ENCODE measurements around the gene RASGEF1B. TPM values are rescaled to one million over a fixed set of nuclear protein-coding genes. Genes with fewer than 3 reads are reported as not detected.

The RASGEF1B gene
- total and polyA plus RNA-seq, 2 experiments from 2014 or later: 2.8 to 5.2 TPM

GRCh38 chr4:81457921-81458520 lies 13.7 kb downstream of the RASGEF1B start:
- Histone ChIP-seq H2AFZ (no peak overlapping the region), H3K27me3 (ENCODE audit: insufficient read depth) (no peaks in the 10 kb centered on the region), H3K27ac (ENCODE audit: low read depth) (no peak overlapping the region), H3K79me2 (replicated peaks; ENCODE audit: insufficient read depth) (no peaks in the 10 kb centered on the region), H3K36me3 (ENCODE audit: insufficient read depth) (no peaks in the 10 kb centered on the region), H4K20me1 (replicated peaks; ENCODE audit: insufficient read depth) (no peaks in the 10 kb centered on the region), H3K4me3 (no peak overlapping the region), H3F3A (replicated peaks; ENCODE audit: low read depth) (no peaks in the 10 kb centered on the region), H3K9me2 (ENCODE audit: insufficient read depth) (no peaks in the 10 kb centered on the region), H3K4me2 (no peak overlapping the region), H3K4me1 (ENCODE audit: insufficient read depth) (peaks cover 14% of the 10 kb centered on the region; the same call in 1 of the 2 replicates)
- Mint-ChIP-seq H3K27me3 (ENCODE audit: insufficient read depth, low read depth, poor library complexity) (no peaks in the 10 kb centered on the region), H3K4me1 (peaks cover 22% of the 10 kb centered on the region), H3K4me3 (no peak overlapping the region), H3K36me3 (ENCODE audit: low read depth) (no peaks in the 10 kb centered on the region), H3K27ac (no peak overlapping the region), H3K9me3 (no peaks in the 10 kb centered on the region)
- DNase-seq (ENCODE audit: low spot score) (no peak), ATAC-seq (no peak)
- TF ChIP-seq EZH2 (IDR thresholded peaks at IDR 0.05; ENCODE audit: low read depth, unreplicated experiment): no peak
- no peak for TF ChIP-seq STAT1 (IDR thresholded peaks at IDR 0.05; ENCODE audit: unreplicated experiment)
- no peak for TF ChIP-seq NANOG (IDR thresholded peaks at IDR 0.05; ENCODE audit: borderline replicate concordance)
- TF ChIP-seq JUNB (IDR thresholded peaks at IDR 0.05; ENCODE audit: unreplicated experiment): no peak
- TF ChIP-seq CREB1 (CRISPR knock-in tag; IDR thresholded peaks at IDR 0.05; ENCODE audit: low read depth): no peak
- TF ChIP-seq EZH2phosphoT487 (IDR thresholded peaks at IDR 0.05; ENCODE audit: unreplicated experiment): no peak

- no peaks in the 10 kb centered on the region for H3K79me2 ChIP-seq (replicated peaks; ENCODE audit: insufficient read depth)
- Mint-ChIP-seq H3K27me3 (ENCODE audit: insufficient read depth, low read depth, poor library complexity) (no peaks in the 10 kb centered on the region), H3K4me1 (peaks cover 29% of the 10 kb centered on the region), H3K9me3 (no peaks in the 10 kb centered on the region), H3K4me3 (no peak overlapping the region), H3K27ac (no peak overlapping the region), H3K36me3 (ENCODE audit: low read depth) (no peaks in the 10 kb centered on the region)
- no peak overlapping the region for H3K4me2 ChIP-seq
- ATAC-seq (no peak), DNase-seq (ENCODE audit: low spot score) (no peak)
- no peak overlapping the region for H2AFZ ChIP-seq
- no peaks in the 10 kb centered on the region for H3F3A ChIP-seq (replicated peaks; ENCODE audit: low read depth)
- no peaks in the 10 kb centered on the region for H3K27me3 ChIP-seq (ENCODE audit: insufficient read depth)
- no peak overlapping the region for H3K4me3 ChIP-seq
- no peaks in the 10 kb centered on the region for H3K36me3 ChIP-seq (ENCODE audit: insufficient read depth)
- peaks cover 20% of the 10 kb centered on the region for H3K4me1 ChIP-seq (ENCODE audit: insufficient read depth)
- no peaks in the 10 kb centered on the region for H3K9me2 ChIP-seq (ENCODE audit: insufficient read depth)
- no peak overlapping the region for H3K27ac ChIP-seq (ENCODE audit: low read depth)
- no peaks in the 10 kb centered on the region for H4K20me1 ChIP-seq (replicated peaks; ENCODE audit: insufficient read depth)
- no peak for TF ChIP-seq CREB1 (CRISPR knock-in tag; IDR thresholded peaks at IDR 0.05; ENCODE audit: low read depth)
- TF ChIP-seq NANOG (IDR thresholded peaks at IDR 0.05; ENCODE audit: borderline replicate concordance): no peak
- no peak for TF ChIP-seq CTCF (conservative IDR thresholded peaks at IDR 0.05; ENCODE audit: low read depth in 2 of 2)
- no peak for TF ChIP-seq REST (IDR thresholded peaks at IDR 0.05; ENCODE audit: unreplicated experiment)
- no peak for TF ChIP-seq JUNB (IDR thresholded peaks at IDR 0.05; ENCODE audit: unreplicated experiment)
- TF ChIP-seq ZNF331 (CRISPR knock-in tag; IDR thresholded peaks at IDR 0.05; ENCODE audit: low read depth): no peak
- TF ChIP-seq STAT1 (IDR thresholded peaks at IDR 0.05; ENCODE audit: unreplicated experiment): no peak
- TF ChIP-seq EZH2 (IDR thresholded peaks at IDR 0.05; ENCODE audit: low read depth, unreplicated experiment): no peak
- TF ChIP-seq POLR2AphosphoS5 (IDR thresholded peaks at IDR 0.05; ENCODE audit: low read depth): no peak
- no peak for TF ChIP-seq ZNF114 (CRISPR knock-in tag; IDR thresholded peaks at IDR 0.05)
Observed at GRCh38 chr4:81457345-81457744, 14.4 kb downstream of the RASGEF1B start.

Data from GM23338 (cell line).